Spleen (tissue), 7 donors: ENCODE results near the gene CTRL.

Experiments used
- POLR2A ChIP-seq, 3 donors: fragments of 450-650 bp; IDR thresholded peaks; one replicate each; pipeline ENCODE4 v1.5.1; 2017; ENCODE audit warnings: antibody characterized with exemption in 3 of 3, mild to moderate bottlenecking in 1 of 3
- POLR2AphosphoS5 ChIP-seq, 3 donors: sonication (generic); formaldehyde crosslinking; IDR thresholded peaks; one replicate each; pipeline ENCODE4 v1.5.1; 2017; ENCODE audit warnings: antibody characterized with exemption in 3 of 3
- TF ChIP-seq, protein P1 (sequence below), 11 experiments: fragments of 200-600 bp in 7 of 11; fragments of 450-650 bp in 4 of 11; sonication (generic) in 4 of 11; IDR thresholded peaks in 8 of 11; conservative IDR thresholded peaks in 3 of 11; 1 replicate in 7 of 11; 2 replicates in 4 of 11; pipeline versions ENCODE4 v1.4.0 to v1.8.0; 2016 to 2021; ENCODE audit warnings: antibody characterized with exemption in 11 of 11, inconsistent platforms in 4 of 11, mild to moderate bottlenecking in 1 of 11
- donor health status: DM: no; HTN: no; CAD: no; lungs with moderate emphysema.
- donor health status: DM: no; HTN: no; CAD: no.
- donor health status: DM: no; HTN: no; CAD: no.

DNA sequence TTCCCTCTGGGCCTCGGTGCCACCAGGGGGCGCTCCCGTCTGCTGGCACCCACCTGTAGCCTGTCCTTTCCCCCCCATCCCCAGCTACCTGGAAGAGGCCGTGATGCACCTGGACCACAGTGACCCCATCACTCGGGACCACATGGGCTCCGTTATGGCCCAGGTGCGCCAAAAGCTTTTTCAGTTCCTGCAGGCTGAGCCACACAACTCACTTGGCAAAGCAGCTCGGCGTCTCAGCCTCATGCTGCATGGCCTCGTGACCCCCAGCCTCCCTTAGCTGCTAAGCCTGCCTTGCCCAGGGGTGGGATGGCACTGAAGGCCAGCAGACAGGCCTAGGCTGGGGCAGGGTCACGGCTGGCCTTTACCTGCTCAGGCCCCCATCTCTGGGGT lies 47.8 kb downstream of the CTRL start:
- TF ChIP-seq, protein P1, sequence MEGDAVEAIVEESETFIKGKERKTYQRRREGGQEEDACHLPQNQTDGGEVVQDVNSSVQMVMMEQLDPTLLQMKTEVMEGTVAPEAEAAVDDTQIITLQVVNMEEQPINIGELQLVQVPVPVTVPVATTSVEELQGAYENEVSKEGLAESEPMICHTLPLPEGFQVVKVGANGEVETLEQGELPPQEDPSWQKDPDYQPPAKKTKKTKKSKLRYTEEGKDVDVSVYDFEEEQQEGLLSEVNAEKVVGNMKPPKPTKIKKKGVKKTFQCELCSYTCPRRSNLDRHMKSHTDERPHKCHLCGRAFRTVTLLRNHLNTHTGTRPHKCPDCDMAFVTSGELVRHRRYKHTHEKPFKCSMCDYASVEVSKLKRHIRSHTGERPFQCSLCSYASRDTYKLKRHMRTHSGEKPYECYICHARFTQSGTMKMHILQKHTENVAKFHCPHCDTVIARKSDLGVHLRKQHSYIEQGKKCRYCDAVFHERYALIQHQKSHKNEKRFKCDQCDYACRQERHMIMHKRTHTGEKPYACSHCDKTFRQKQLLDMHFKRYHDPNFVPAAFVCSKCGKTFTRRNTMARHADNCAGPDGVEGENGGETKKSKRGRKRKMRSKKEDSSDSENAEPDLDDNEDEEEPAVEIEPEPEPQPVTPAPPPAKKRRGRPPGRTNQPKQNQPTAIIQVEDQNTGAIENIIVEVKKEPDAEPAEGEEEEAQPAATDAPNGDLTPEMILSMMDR (IDR thresholded peaks at IDR 0.05 in 8 of 11, conservative IDR thresholded peaks at IDR 0.05 in 3 of 11) = peak in 10 of 11 experiments; percentile 82 to 93 (median 90)
- no peak for TF ChIP-seq POLR2A (IDR thresholded peaks at IDR 0.05)
- TF ChIP-seq POLR2AphosphoS5 (IDR thresholded peaks at IDR 0.05) = peak in 1 of 3 donors; percentile 53
